ENCODE results near the gene CD82.

DNA sequence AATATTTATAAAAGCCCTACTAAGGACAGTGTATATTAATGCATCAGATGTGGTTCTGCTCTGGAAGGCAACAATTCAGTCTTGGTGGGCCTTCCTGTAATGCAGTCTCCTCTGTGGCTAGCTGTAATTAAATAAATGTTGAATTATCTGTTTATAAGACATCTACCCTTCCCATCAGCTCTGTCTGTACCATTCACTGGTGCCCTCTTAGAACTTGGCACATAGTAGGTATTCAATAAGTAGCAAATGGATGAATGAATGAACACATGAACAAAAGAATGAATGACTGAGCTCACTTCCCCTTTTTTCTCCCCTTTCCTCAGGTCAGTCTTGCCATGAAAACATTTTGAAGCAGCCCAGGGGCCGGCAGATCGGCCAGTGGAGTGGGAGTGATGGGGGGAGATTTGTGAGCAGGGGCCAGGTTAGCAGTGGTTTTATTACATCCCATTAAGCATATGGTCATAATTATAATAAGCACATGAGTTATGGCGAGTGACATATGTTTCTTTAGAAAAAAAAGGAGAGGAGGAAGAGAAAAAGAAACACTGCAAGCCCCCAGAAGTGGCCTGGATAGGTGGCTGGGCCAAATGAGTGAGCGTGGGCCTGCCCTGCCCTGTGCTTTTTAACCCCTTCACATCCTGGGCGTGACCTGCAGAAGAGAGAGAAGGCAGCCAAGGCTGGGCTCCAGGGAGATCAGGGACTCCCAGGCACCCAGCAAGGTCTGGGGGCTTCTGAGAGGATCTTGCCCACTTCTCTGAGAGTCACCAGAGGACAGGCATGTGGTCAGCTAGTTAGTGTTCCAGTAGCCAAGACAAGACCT is 48.6 kb upstream of the CD82 start:
- TF ChIP-seq POLR2AphosphoS5 (IDR thresholded peaks at IDR 0.05; ENCODE audit: low read depth, low read length) (no peak), SPI1 (IDR thresholded peaks at IDR 0.05; ENCODE audit: low read depth, low read length) (peak; percentile 56), POU2F2 (IDR thresholded peaks at IDR 0.05; ENCODE audit: low read depth, low read length) (no peak), POLR2A (IDR thresholded peaks at IDR 0.05; ENCODE audit: low read depth, low read length) (no peak), TAF1 (IDR thresholded peaks at IDR 0.05; ENCODE audit: low read depth, low read length) (no peak)
